Measurements from ENCODE around the gene ABR.

- peak; percentile 85 for TF ChIP-seq CTCF (conservative IDR thresholded peaks at IDR 0.05; ENCODE audit: low read depth, low read length)
- no peak for TF ChIP-seq EZH2 (IDR thresholded peaks at IDR 0.05; ENCODE audit: low read length, unreplicated experiment)
These were observed 7.4 kb upstream of the ABR start for GRCh38 chr17:1186923-1187771.
